Liver (tissue), 9 donors: Measurements from ENCODE around the gene NTMT1. TPM values are rescaled to one million over a fixed set of nuclear protein-coding genes. Genes with fewer than 3 reads are reported as not detected.

Experiments
- DNase-seq: peaks from one replicate; pipeline ENCODE4 v3.0.0-alpha.2; 2017; ENCODE audit warnings: low spot score
- H3K27ac ChIP-seq, 2 donors: one replicate each; pipeline ENCODE4 v1.7.0; 2013; ENCODE audit warnings: inconsistent platforms in 2 of 2, low read length in 2 of 2, control low read depth in 1 of 2, low read depth in 1 of 2, mild to moderate bottlenecking in 1 of 2
- H3K27me3 ChIP-seq, 4 donors: one replicate each; pipeline versions ENCODE4 v1.6.1 to v1.7.0; 2013; ENCODE audit warnings: low read length in 3 of 4, inconsistent platforms in 1 of 4, mild to moderate bottlenecking in 1 of 4, moderate library complexity in 1 of 4; ENCODE audit not compliant: control insufficient read depth in 4 of 4, insufficient read depth in 4 of 4
- H3K36me3 ChIP-seq, 4 donors: one replicate each; pipeline versions ENCODE4 v1.6.1 to v1.7.0; 2013; ENCODE audit warnings: low read length in 3 of 4, mild to moderate bottlenecking in 3 of 4, low read depth in 1 of 4, moderate library complexity in 1 of 4; ENCODE audit not compliant: control insufficient read depth in 4 of 4, insufficient read depth in 3 of 4
- H3K4me1 ChIP-seq, 4 donors: one replicate each; pipeline versions ENCODE4 v1.6.1 to v1.7.0; 2013; ENCODE audit warnings: low read length in 3 of 4, mild to moderate bottlenecking in 3 of 4, moderate library complexity in 1 of 4; ENCODE audit not compliant: control insufficient read depth in 4 of 4, insufficient read depth in 4 of 4
- H3K4me3 ChIP-seq, 3 donors: one replicate each; pipeline versions ENCODE4 v1.6.1 to v1.7.0; 2013; ENCODE audit warnings: low read length in 3 of 3, control low read depth in 1 of 3, low read depth in 1 of 3, mild to moderate bottlenecking in 1 of 3
- H3K9ac ChIP-seq, 2 donors: one replicate each; pipeline ENCODE4 v1.7.0; 2013; ENCODE audit warnings: low read length in 2 of 2, mild to moderate bottlenecking in 2 of 2, moderate library complexity in 2 of 2, control low read depth in 1 of 2, low read depth in 1 of 2
- H3K9me3 ChIP-seq, 4 donors: one replicate each; pipeline versions ENCODE4 v1.6.1 to v1.7.0; 2013; ENCODE audit warnings: low read length in 3 of 4; ENCODE audit not compliant: control insufficient read depth in 4 of 4
- EGR1 ChIP-seq, 2 donors: IDR thresholded peaks; 2 replicates each; pipeline ENCODE4 v1.6.1; 2016 to 2018; ENCODE audit warnings: antibody characterized with exemption in 2 of 2, low read depth in 2 of 2
- FOXA1 ChIP-seq: IDR thresholded peaks from 2 replicates; pipeline ENCODE4 v1.6.1; 2016; ENCODE audit warnings: antibody characterized with exemption
- FOXA2 ChIP-seq: IDR thresholded peaks from 2 replicates; pipeline ENCODE4 v1.6.1; 2016; ENCODE audit warnings: antibody characterized with exemption
- GABPA ChIP-seq, 2 donors: IDR thresholded peaks in 1 of 2; conservative IDR thresholded peaks in 1 of 2; 2 replicates each; pipeline ENCODE4 v1.6.1; 2016; ENCODE audit warnings: antibody characterized with exemption in 2 of 2, mild to moderate bottlenecking in 1 of 2, moderate library complexity in 1 of 2
- HNF4A ChIP-seq, 2 donors: conservative IDR thresholded peaks; 2 replicates each; pipeline ENCODE4 v1.6.1; 2016; ENCODE audit warnings: antibody characterized with exemption in 2 of 2, mild to moderate bottlenecking in 2 of 2
- HNF4G ChIP-seq: IDR thresholded peaks from 2 replicates; pipeline ENCODE4 v1.6.1; 2016; ENCODE audit warnings: antibody characterized with exemption
- NR2F2 ChIP-seq: IDR thresholded peaks from 2 replicates; pipeline ENCODE4 v1.6.1; 2016; ENCODE audit warnings: antibody characterized with exemption
- RAD21 ChIP-seq, 2 donors: IDR thresholded peaks; 2 replicates each; pipeline ENCODE4 v1.6.1; 2016; ENCODE audit warnings: antibody characterized with exemption in 2 of 2, mild to moderate bottlenecking in 2 of 2
- SP1 ChIP-seq: IDR thresholded peaks from 2 replicates; pipeline ENCODE4 v1.6.1; 2018; ENCODE audit warnings: antibody characterized with exemption, mild to moderate bottlenecking
- TAF1 ChIP-seq: conservative IDR thresholded peaks from 2 replicates; pipeline ENCODE4 v1.6.1; 2016; ENCODE audit warnings: antibody characterized with exemption, mild to moderate bottlenecking
- YY1 ChIP-seq: IDR thresholded peaks from 2 replicates; pipeline ENCODE4 v1.6.1; 2016; ENCODE audit warnings: antibody characterized with exemption, mild to moderate bottlenecking
- WGBS: extraction: QIAGEN DNeasy Blood & Tissue Kit; methylation state at CpG from one replicate; pipeline ENCODE4 v1.1.7; 2013; 5-methylcytosine and 5-hydroxymethylcytosine counted together
- polyA plus RNA-seq, 2 donors: library from polyadenylated mRNA; stranded (reverse) in 1 of 2; unstranded in 1 of 2; fragments of 200-250 nt in 1 of 2; fragments of >200 nt in 1 of 2; fragmentation: Nextera tagmentation in 1 of 2; extraction: Ambion mirVana in 1 of 2; gene quantifications; one replicate each; pipeline versions ENCODE4 v1.2.1 to v1.2.3, GENCODE V29; 2013 to 2015
- total RNA-seq, 2 donors: library from RNA; depleted of rRNA; stranded (reverse); fragments of >200 nt; gene quantifications; one replicate each; pipeline ENCODE4 v1.2.3, GENCODE V29; 2014
- TF ChIP-seq, protein P1 (sequence below): IDR thresholded peaks from 2 replicates; pipeline ENCODE4 v1.6.1; 2016; ENCODE audit warnings: antibody characterized with exemption
- TF ChIP-seq, protein P2 (sequence below): IDR thresholded peaks from 2 replicates; pipeline ENCODE4 v1.6.1; 2016; ENCODE audit warnings: antibody characterized with exemption
- TF ChIP-seq, protein P3 (sequence below): IDR thresholded peaks from 2 replicates; pipeline ENCODE4 v1.6.1; 2016; ENCODE audit warnings: antibody characterized with exemption
- donor health status: healthy.
- donor health status: healthy.
- donor health status: healthy.
- donor health status: healthy.
- donor health status: healthy.

NTMT1 gene
- total and polyA plus RNA-seq, 4 donors, result 13.1 to 42.5 (median 26.2) TPM

DNA sequence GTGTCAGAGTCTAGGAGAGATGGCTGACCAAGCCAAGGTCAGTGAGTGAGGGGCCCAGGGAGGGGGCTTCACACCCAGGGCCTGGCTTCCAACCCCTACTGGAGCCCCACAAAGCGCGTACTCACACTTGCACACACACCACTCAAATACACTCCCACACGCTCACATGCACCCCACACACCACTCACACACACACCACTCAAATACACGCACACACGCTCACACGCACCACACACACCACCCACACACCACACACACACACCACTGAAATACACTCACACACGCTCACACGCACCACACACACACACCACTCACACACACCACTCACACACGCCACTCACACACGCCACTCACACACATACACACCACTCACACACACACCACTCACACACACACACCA, 21.7 kb downstream of the NTMT1 start:
- no peaks in the 10 kb centered on the region for H3K9me3 ChIP-seq
- WGBS, result 90% methylated on average over 10 of the region's 10 CpGs
- H3K4me1 ChIP-seq, result peaks cover 0 to under 1% (median 0%) of the 10 kb centered on the region in 4 donors
- no peak overlapping the region for H3K9ac ChIP-seq
- no peak overlapping the region for H3K27ac ChIP-seq
- TF ChIP-seq, protein P1, sequence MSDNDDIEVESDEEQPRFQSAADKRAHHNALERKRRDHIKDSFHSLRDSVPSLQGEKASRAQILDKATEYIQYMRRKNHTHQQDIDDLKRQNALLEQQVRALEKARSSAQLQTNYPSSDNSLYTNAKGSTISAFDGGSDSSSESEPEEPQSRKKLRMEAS, result no peak
- TF ChIP-seq HNF4G, result no peak
- no peak for TF ChIP-seq GABPA (IDR thresholded peaks at IDR 0.05 in 1 of 2, conservative IDR thresholded peaks at IDR 0.05 in 1 of 2)
- TF ChIP-seq EGR1 (IDR thresholded peaks at IDR 0.05; ENCODE audit: low read depth in 2 of 2), result no peak
- no peak for TF ChIP-seq SP1
- TF ChIP-seq TAF1, result no peak
- TF ChIP-seq HNF4A (conservative IDR thresholded peaks at IDR 0.05), result no peak
- TF ChIP-seq FOXA2, result no peak
- no peak for TF ChIP-seq NR2F2
- TF ChIP-seq, protein P2, sequence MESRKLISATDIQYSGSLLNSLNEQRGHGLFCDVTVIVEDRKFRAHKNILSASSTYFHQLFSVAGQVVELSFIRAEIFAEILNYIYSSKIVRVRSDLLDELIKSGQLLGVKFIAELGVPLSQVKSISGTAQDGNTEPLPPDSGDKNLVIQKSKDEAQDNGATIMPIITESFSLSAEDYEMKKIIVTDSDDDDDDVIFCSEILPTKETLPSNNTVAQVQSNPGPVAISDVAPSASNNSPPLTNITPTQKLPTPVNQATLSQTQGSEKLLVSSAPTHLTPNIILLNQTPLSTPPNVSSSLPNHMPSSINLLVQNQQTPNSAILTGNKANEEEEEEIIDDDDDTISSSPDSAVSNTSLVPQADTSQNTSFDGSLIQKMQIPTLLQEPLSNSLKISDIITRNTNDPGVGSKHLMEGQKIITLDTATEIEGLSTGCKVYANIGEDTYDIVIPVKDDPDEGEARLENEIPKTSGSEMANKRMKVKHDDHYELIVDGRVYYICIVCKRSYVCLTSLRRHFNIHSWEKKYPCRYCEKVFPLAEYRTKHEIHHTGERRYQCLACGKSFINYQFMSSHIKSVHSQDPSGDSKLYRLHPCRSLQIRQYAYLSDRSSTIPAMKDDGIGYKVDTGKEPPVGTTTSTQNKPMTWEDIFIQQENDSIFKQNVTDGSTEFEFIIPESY, result no peak
- TF ChIP-seq FOXA1, result no peak
- no peak for TF ChIP-seq RAD21 (IDR thresholded peaks at IDR 0.05)
- no peak overlapping the region for H3K4me3 ChIP-seq
- H3K36me3 ChIP-seq, result no peaks in the 10 kb centered on the region
- DNase-seq, result no peak
- no peaks in the 10 kb centered on the region for H3K27me3 ChIP-seq

DNA sequence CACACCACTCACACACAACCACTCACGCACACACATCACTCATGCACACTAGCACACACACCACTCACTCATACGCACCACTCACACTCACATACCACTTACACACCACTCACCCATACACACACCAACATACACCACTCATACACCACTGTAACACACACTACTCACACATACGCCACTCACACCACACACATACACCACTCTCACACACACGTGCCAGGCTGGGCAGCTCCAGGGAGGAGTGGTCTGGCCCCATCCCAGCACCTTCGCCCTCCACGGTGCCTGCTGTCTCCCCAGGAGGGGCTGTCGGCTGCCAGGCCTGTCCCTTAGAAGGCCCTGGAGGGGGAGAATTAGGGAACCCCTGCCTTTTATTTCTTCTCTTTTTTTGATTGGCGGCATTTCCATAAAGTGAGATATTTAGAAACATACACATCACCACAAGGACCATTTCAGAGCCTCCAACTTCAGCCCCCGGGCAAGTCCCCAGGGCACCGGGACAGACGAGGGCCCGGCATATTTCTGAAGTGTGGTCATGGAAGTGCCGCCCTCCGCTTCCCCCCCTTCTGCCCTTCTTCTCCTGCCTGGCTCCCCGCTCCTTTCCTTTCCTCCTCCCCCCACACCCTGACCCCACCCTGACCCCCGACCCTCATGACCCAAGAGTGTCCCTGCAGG, 22.3 kb downstream of the NTMT1 start:
- Histone ChIP-seq H3K27ac (no peak overlapping the region), H3K4me3 (no peak overlapping the region), H3K27me3 (no peaks in the 10 kb centered on the region), H3K9ac (no peak overlapping the region), H3K4me1 (no peaks in the 10 kb centered on the region), H3K36me3 (no peaks in the 10 kb centered on the region), H3K9me3 (no peaks in the 10 kb centered on the region)
- 80% methylated on average over 16 of the region's 16 CpGs for WGBS
- no peak for TF ChIP-seq FOXA1
- TF ChIP-seq SP1, result no peak
- no peak for TF ChIP-seq GABPA (IDR thresholded peaks at IDR 0.05 in 1 of 2, conservative IDR thresholded peaks at IDR 0.05 in 1 of 2)
- TF ChIP-seq, protein P3, sequence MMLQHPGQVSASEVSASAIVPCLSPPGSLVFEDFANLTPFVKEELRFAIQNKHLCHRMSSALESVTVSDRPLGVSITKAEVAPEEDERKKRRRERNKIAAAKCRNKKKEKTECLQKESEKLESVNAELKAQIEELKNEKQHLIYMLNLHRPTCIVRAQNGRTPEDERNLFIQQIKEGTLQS, result no peak
- no peak for TF ChIP-seq YY1
- DNase-seq, result no peak

DNA sequence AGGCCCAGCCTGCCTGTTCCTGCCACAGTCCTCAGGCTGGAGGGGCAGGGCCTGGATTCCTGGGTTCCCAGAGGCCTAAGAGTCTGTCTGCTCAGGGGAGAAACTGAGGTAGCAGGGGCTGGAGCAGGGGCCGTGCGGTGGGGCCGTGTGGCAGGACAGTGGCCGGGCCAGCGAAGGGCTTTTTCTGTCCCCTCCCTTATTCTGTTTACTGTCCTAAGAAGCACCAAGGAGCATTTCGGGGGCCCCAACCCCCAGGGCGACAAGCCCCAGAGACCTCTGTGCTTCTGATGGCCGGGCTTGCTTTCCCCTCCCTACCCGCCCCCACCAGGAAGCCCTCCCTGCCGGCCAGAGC, 22.8 kb downstream of the NTMT1 start:
- Histone ChIP-seq H3K36me3 (no peaks in the 10 kb centered on the region), H3K27me3 (no peaks in the 10 kb centered on the region), H3K4me1 (no peaks in the 10 kb centered on the region), H3K9ac (no peak overlapping the region), H3K27ac (no peak overlapping the region), H3K4me3 (no peak overlapping the region), H3K9me3 (no peaks in the 10 kb centered on the region)
- TF ChIP-seq EGR1 (IDR thresholded peaks at IDR 0.05; ENCODE audit: low read depth in 2 of 2) (no peak), GABPA (IDR thresholded peaks at IDR 0.05 in 1 of 2, conservative IDR thresholded peaks at IDR 0.05 in 1 of 2) (no peak), YY1 (no peak), NR2F2 (no peak), RAD21 (IDR thresholded peaks at IDR 0.05) (no peak)
- TF ChIP-seq, protein P1, result no peak
- WGBS, result 74% methylated on average over 10 of the region's 10 CpGs
- DNase-seq, result no peak
